Muscle of arm (tissue), 12 donors: ENCODE measurements around the gene GATC. TPM values are rescaled to one million over a fixed set of nuclear protein-coding genes. Genes with fewer than 3 reads are reported as not detected.
A peak's percentile ranks its signal among the peaks of the same experiment; 100 is the strongest.
"Not testable (repeated sequence)": the region's sequence is repeated elsewhere in the genome, so short reads cannot be mapped to it uniquely, and the experiment has no call there.

Source experiments
- DNase-seq: peaks from one replicate; pipeline ENCODE4 v3.0.0-alpha.2; 2013
- polyA plus RNA-seq, 12 donors: library from polyadenylated mRNA; unstranded; fragments of 120-200 nt; gene quantifications; one replicate each; pipeline ENCODE4 v1.2.1, GENCODE V29; 2013; ENCODE audit not compliant: insufficient read length in 12 of 12

The GATC gene
- polyA plus RNA-seq, 12 donors = 10.6 to 22.1 (median 16.9) TPM; not detected in 1

DNA sequence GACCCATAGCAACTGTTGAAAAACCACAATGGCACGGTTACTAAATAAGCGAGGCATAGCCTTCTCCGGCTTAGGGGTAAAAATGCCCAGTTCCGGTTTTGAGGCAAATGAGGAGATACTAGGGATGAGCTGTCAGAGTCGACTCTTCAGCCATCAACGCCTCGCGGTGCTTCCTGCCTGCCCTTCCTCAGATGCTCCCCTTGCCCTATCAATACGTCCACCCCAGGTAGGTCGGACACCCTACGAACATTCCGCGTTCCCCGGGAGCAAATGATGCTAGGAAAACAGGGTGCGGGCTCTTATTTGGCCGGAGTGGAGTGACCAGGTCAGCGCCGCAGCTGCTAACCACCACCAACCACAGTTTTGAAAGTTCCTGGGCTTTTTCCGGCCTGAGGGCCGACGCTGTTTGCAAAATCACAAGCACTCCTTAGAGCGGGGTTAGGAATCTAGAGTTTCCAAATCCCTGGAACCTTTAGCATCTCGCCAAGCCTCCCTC is 22.1 kb downstream of the GATC start:
- peak; percentile 30 for DNase-seq

DNA sequence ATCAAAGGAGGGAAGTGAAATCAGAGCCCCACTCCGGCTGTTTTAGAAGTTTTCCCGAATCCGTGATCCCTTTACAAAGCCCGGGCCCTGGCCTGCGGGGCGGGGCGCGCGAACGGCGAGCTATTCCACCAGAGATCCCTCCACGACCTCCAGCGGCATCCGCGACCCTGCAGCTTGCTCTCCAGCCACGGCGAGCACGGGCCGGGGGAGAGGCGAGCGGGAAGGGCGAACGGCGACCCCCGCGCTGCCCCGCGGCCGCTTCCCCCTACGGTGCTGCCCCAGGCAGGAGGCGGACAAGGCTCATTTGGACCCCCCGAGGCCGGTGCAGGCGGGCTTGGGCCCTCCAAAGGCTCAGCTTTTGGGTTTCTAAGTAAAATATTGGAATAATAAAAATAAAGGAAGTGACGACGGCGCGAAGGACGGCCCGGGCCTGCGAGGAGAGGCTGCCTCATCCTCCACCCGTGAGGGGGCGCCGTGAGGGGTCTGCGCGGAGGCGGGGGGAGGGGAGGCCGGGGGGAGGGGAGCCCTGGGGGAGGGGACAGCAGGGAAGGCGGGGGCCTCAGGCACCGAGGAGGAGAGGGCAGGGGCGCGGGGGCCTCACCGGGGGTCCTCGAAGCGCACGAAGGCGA is 22.7 kb downstream of the GATC start:
- DNase-seq = peak; percentile 54

- DNase-seq = peak; percentile 99
These were observed 23.4 kb downstream of the GATC start, which contains the start of gene SRSF9 for GRCh38 chr12:120469450-120470149. Gene SRSF9, minus strand, starts transcription at chr12:120469748. Its CDS starts 139 bp downstream, at chr12:120469609.

GRCh38 chr12:120470150-120470784 is 24.0 kb downstream of the GATC start:
- DNase-seq = no peak

DNA sequence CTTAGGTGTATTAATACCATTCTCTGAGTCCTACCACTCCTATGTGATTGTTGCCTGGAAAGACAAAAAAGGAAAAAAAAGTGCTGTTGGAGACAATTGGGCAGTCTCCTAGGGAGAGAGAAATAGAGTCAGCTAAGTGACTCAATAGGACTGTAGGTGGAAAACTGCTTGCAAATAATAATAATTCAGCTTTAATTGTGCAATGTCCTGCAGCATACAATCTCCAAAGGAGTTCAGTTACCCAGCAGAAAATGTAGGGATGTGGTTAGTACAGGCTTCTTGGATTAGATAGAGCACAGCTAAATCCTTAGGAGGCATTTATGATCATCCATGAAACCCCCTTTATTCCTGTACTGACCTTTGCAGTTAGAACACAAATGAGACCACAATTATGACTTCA is 26.3 kb downstream of the GATC start:
- no peak for DNase-seq

DNA sequence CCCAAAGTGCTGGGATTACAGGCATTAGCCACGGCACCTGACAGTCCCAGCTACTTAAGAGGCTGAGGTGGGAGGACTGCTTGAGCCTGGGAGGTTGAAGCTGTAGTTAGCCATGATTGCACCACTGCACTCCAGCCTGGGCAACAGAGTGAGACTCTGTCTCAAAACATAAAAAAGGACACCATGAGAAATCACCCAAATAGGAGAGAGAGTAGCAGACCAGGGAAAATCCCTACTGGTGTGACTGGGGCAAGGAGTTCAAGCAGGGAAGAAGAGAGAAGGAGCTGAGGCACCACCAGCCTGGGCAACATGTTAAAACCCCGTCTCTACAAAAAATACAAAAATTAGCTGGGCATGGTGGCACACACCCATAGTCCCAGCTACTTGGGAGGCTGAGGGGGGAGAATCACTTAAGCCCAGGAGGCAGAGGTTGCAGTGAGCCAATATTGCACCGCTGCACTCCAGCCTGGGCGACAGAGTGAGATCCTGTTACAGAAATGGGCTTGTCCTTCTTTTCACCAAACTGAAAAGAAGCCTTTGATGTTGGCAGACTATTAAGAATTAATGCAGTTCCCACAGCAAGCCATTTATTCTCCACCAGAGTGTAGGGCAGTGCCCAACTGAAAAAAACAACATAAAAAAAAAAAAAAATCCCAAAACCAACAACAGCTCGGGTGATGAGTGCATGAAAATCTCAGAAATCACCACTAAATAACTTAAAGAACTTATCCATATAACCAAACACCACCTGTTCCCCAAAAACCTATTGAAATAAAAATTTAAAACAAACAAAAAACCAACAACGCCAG is 27.8 kb downstream of the GATC start:
- DNase-seq = no peak

DNA sequence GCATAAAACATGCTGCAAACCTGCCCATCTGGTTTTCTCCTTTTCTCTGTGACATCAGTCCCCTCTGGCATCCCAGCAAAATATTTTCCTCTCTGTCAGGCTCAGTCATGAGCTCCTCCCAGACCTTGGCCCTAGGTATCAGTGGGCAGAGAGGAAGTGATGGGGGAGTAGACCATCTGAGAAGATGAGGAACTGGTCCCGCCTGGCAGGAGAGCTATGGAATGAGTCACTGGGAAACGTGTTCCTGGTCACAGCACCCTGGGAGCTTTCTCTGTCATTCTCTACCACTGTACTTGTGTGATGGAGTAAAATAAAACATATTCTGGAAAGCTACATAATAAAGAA is 28.3 kb downstream of the GATC start:
- peak; percentile 25 for DNase-seq

GRCh38 chr12:120475643-120476042 is 29.4 kb downstream of the GATC start:
- DNase-seq = no peak

DNA sequence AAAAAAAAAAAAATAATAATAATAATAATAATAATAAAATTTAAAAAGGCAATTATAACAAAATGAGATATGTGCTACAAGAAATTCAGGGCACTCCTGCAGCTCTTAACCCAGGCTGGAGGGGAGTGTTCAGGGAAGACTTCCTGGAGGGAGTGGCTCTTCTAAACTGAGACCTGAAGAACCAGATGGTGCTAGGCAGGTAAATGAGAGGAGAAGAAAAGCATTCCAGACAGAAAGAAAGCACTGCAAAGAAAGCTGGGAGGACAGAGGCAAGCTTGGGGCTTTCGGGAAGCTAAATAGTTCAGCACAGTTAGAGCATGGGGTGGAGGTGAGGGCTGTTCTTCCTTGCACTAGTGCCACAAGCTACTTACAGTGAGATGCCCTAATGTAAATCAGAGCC is 33.2 kb downstream of the GATC start:
- DNase-seq = no peak

DNA sequence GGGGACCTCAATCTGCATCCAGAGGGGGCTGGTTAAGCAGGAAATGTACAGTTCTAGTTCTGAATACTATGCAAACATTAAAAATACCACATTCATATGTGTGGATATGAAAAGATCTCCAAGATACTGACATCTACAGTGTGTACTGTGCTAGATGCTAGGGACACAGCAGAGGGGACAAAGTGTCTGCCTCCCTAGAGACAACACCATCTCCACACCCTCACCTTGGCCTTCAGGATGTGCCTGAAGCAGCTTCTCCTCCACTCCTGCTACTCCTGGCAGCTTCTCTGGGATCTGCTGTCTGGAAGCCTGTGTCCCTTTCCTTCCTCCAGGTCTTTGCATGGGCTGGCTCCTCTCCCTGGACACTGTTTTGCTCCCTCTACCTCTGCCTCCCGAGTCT is 34.0 kb downstream of the GATC start:
- DNase-seq = no peak

- DNase-seq = no peak
These were observed 35.0 kb downstream of the GATC start for GRCh38 chr12:120481022-120481767.

DNA sequence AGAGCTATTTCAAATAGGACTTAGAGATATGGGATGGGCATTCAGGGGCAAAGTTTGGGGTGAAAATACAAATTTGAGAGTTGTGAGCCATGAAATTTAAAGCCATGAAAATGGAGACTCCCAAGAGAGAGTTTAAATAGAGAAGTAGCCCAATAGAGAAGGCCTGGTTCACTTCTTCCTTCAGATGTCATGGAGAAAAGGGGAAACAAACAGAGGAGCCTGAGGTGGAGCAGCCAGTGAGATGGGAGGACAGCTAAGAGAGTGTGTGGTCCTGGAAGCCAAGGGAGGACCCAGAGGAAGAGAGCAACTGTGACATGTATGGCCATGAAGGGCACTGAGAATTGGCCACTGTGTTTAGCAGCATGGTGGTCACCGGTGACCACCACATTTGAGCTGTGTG is 37.4 kb downstream of the GATC start:
- no peak for DNase-seq

- DNase-seq = no peak
These were observed 40.0 kb downstream of the GATC start for GRCh38 chr12:120485961-120486881.

GRCh38 chr12:120487552-120487951 is 41.3 kb downstream of the GATC start:
- not testable (repeated sequence) for DNase-seq

DNA sequence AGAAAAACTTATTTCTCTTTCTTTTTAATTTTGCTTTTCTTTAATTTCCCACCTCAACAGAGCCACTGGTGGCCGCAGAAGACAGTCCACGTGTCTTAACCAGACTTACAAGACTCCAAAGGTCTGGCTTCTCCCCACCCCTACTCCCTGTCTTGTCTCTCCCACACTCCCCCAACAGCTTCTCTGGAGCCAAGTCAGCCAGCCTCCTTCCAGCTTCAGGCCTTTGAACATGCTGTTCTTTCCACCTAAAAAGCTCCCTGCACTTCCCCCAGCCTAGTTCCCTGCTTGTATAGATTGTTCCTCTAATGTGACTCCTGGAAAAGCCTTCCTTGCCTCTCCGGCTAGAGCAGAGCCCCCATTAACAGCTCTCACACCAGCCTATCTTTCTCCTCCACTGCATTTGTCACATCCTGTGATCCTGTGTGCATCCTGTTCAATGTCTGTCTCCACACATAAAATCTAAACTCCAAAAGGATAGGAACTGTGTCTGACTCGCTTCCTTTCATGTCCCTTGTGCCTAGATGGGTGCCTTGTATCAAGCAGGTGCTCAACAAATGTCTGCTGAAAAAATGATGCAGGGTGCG is 41.9 kb downstream of the GATC start:
- DNase-seq = no peak

GRCh38 chr12:120489018-120489417 is 42.8 kb downstream of the GATC start:
- no peak for DNase-seq

DNA sequence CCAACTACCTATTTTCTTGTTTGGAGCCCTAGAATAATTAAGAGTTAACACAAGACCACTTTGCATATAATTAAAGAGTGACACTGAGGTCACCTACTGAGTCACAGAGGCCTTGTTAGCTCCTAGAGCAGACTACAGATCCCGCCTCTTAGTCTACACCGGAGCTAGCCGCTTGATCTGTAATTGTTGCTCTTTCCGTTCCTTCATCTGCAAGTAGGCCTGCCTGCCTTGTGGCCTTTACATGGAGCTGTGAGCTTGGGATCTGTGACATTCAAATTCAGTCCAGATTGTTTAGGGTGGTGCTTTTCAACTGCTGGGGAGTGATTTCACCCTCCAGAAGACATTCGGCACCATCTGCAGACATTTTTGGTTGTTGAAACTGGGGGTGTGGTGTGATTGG is 44.1 kb downstream of the GATC start:
- DNase-seq = no peak

DNA sequence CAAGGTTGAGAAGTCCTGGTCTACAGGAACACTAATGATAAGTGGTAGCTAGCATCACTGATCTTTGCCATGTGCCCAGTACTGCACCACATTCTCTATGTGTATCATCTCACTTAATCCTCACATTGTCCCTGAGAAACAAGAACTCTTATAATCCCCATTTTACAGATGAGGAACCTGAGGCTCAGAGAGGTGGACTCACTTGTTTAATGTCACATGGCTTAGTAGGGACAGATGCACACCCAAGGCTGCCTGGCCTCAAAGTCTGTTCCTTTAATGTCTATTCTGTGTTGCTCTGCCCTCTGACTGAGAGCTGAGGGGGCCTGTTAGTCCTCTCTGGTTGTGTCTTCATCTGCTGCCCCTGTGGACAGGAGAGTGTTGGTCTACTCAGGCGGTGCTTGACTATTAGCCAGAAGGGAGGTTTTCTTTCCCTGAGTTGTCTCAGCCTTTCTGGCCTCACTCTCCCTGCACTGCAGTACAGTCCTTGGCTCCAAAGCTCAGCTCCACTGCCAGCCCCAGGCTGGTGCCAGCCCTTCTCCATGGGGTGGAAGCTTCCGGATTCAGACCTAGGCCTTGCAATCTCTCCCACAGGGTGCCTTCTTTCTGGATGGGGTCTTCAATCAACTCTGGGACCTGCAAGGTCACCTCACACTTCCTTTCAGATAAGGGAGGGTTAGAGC is 44.7 kb downstream of the GATC start:
- DNase-seq = no peak

DNA sequence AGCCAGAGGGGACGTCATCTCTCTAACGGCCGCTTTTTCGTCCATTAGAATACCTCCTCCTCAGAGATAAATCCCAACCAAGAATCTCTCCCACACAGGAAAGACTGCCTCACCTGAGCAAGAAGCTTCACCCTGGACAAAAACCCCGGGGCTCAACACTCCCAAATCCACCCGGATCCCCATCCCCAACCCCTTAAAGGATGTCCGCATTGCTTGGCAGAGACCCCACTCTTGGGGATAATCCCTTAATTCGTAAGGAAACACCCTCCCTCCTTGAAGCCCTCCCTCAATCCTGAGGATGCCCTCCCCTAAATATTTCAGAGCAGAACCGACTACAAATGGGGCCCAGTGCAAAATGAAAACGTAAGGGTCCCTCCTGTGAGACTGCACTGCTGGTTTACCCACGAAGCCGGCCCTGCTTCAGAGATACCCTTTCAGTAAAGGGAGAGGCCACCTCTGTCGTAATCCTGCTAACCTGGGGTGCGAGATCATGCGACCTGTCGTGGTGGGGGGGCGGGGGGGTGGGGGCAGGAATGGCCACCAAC is 49.0 kb downstream of the GATC start:
- peak; percentile 22 for DNase-seq
